Stimulated activated CD8-positive, alpha-beta memory T cell treated with anti-CD3 and anti-CD28 coated beads, Interleukin-15, amount 100 ng/mL, for 1 hour (primary cell): Measurements from ENCODE around the gene PCLO.
"Not testable (repeated sequence)": the region's sequence is repeated elsewhere in the genome, so short reads cannot be mapped to it uniquely, and the experiment has no call there.

ENCODE experiments used
- DNase-seq: peaks from one replicate; pipeline ENCODE4 v3.0.0-alpha.2; 2020; ENCODE audit warnings: low read depth

PCLO gene

DNA sequence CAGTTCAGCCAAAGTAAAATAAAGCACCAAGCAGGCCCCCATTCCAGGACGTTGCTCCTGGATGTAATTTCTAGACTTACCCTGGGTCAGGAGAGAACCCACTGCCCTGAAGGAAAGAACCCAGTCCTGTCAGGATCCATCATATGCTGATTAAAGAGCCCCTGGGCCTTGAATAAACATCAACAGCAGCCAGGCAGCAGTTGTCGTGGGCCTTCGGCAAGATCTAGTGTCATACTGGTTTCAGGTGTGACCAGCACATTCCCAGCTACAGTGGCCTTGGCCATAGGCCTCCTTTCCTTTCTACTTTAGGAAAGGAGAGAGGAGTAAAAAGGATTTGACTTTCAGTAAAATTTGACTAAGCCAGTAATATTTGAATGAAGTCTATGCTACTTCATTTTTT is 430.0 kb downstream of the PCLO start:
- DNase-seq, result no peak

DNA sequence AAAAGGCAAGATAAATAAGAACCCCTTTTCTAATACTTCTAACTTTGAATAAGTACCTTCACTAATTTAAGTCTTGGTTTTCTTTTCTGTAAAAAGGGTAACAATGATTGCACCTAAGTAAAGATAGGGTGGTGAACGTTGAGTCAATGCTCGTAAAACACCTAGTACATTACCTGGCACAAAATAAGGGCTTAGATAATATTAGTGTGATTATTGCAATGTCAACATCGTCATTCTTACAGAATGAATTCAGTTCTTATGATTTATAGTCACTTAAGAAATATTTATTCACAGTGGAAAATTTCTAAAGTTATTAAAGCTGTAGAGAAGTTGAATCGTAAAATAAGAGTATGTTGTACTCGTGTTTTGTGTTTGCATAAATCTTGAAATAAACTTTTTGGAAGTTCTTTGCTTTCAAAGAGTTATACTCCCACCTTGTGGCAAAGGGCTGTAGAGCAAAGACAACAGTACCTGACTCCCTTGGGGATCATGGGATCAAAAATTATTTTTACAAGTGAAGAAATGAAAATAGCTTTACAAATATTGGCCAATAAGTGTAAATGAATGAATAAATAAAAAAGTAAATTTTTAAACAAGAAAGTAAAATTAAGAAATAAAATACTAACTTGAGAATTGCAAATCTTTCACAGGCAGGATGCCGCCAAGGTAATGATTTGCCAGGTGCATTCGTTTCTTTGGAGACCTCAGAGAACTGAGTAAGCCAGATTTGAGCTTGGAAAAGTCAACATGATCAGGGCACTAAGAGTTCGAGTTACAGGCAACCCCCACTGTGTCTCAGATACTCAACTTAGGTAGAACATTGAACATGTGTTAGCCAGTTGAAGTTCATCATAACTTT is 433.3 kb downstream of the PCLO start:
- DNase-seq, result no peak

DNA sequence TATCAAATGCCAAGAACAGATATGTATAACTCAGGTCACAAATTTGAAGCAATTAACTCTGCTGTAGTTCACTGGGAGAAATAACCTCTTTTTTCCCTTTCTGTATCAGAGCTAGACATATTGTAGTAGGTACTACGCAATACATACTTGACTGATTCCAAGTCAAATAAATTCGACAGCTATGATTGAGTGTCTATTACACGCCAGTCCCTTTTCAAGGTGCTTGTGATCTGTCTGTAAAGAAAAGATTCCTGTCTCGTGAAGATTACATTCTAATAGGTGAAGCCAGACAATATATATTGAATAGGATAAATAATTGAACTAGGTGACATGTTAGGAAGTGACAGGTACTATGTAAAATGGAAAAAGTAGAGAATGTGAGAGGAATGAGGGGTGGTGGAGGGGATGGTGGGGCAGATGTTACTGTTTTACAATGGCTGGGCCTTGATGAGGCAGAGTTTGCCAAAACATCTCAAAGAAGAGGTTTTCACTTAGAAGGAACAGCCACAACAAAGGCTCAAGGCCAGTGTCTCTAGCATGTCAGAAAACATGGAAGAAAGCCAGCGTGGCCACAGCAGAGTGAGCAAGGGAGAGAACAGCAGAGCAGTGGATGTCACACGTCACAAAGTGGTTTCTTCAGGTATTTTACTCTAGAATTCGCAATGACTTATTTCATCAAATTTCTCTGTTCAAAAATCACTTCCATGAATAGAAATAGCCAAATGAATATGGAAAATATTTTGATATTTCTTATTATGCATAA is 436.5 kb downstream of the PCLO start:
- no peak for DNase-seq

DNA sequence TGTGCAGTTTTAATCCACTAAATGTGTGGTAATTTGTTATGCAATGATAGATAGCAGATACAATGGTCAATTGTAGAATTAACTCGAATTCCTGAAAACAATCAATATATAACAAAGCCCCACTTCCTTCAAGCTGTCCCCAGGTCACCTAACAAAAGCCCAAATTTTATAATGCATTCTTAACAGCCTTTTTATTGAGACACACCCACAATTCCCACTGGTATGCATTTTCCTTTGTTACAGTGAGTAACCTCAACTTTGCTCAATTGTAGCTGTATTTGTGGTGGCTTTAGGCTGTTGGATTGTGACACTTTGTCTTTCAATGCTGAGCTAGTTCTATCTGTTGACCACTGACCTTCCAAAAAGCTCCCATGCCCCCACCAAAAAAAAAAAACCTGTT is 439.3 kb downstream of the PCLO start:
- no peak for DNase-seq

DNA sequence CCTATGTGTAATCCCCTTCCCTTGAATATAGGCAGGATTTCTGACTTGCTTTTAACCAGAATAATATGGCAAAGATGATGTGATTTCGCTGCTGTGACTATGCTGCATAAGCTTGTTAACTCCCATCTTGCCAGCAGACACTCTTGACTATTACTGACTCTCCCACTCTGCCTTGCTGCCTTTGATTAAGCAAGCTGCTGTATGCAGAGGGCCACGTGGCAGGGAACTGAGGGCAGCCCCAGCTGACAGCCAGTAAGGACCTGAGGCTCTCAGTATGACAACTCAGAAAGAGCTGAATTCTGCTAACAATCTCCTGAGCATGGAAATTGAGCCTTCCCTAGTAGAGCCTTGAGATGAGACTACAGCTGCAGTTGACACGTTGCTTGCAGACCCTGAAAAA is 439.7 kb downstream of the PCLO start:
- DNase-seq, result no peak

DNA sequence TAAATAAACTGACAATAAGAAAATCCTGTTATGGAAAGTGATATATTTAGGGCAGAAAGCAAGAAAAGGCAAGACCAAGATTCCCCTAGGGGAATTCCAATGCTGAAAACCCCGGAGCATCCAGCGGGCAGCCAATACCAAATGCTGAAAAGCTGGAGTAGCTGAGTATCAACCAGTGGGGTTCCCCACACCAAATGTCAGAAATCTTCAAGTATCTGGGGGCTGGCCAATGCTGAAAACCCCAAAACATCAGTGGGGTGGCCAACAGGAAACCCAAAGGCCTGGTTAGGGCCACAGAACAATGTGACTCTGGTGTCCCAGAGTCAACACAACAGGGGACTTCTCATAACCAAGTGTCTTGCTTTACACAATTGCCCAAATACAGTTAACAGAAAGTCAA is 447.3 kb downstream of the PCLO start:
- no peak for DNase-seq

DNA sequence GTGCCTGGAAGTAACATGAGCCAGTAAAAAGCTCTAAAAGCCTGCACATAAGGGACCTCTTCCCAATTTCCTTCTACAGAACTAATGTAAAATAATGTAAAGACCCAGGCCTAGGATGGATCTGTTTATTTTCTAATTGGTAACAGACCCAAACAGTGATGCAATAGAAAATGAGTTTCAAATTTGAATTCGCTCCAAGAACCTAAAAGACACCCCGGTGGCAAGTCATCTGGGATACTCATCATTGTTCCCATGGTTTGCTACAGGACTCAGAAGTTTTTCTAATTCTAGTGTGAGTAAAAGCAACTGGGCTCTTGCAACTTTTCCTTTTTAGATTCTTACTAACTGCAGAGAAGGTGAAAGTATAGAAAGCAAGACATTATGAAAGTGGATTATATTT is 447.8 kb downstream of the PCLO start:
- no peak for DNase-seq

DNA sequence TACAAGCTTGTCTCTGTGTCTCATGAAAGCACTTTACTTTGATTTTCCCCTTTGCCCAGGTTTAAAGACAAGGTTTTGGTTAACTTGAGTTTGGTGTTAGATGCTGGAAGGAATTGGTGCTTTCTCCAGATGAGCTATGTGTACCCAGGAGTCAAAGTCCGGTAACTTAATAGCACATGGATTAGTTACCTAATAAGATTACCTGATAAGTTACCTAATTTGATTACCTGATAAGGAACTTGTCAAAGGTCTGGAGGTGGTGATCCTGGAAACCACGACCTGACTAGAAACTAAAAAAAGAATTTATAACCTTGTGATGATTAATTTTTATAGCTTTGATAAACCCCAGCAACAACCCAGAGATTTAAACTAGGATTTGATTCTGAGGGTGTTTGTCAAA is 449.2 kb downstream of the PCLO start:
- no peak for DNase-seq

DNA sequence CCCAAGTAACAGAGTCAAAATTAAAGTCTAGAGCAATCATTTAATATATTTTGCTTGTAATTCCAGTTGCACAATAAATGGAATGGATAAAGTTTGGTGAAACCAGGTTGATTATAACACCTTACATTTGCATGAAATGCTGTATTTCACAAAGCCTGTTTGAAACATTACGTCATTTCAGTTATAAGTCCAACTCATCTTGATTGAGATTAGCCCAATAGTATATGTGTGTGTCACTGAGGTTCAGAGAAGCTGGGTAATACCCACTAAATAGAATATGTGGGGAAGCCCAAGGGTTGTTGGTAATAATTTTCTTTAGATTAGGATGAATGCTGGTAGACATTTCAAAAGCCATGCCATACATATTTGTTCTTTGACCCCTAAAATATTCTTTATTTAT is 456.3 kb downstream of the PCLO start:
- not testable (repeated sequence) for DNase-seq

DNA sequence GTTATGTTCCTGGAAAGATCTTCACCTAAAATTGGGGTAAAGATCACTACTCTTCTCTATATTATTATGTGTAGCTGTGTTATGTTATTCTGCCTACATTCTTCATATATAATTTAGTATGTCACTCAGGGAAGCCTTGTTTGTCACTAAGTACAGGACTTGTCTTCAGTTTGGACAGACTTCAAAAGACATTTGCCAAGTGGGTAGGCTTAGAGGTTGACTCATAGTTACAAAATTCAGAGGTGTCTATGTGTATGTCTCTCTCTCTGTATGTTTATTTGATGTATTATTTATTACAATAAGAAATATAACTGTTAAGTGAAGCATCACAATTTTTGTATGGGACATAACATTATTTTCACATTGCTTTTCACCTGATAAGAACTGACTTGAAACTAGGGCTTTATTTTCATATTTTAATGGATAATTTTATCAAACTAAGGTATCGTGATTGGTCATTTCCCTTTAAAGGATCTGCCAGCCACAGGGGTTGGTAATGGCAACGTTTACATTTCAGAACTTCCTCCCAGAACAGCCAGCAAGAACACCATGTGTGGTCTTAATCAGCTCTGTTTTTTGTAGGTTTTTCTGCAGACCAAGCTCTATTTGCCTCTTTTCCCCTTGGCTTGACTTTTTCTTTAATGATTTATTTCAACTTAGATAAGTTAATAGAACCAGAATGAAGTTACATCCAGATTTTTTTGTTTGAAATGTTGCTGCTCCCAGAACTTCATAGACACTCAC is 457.0 kb downstream of the PCLO start:
- no peak for DNase-seq

DNA sequence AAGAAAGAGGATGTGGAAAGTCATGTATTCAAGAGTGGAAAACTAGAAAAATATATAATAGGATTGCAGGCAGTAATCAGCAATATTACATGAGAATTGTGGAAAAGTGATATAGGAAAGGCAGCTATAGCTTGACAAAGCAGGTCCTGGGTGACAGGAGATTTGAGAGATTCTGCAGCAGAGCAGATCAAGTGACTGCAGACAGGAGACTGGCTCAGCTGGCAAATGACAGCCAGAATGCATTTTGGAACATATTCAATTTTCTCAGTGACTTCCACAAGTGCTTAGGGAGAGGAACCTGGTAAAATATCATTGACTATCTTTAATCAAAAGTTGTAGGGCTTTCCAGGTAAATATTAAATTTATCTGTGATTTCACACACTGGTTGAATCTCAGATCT is 458.6 kb downstream of the PCLO start:
- no peak for DNase-seq
